Spleen (tissue), 7 donors: Measurements from ENCODE around the gene OR6B1.

Source experiments
- POLR2A ChIP-seq, 3 donors: fragments of 450-650 bp; IDR thresholded peaks; one replicate each; pipeline ENCODE4 v1.5.1; 2017; ENCODE audit warnings: antibody characterized with exemption in 3 of 3, mild to moderate bottlenecking in 1 of 3
- POLR2AphosphoS5 ChIP-seq, 3 donors: sonication (generic); formaldehyde crosslinking; IDR thresholded peaks; one replicate each; pipeline ENCODE4 v1.5.1; 2017; ENCODE audit warnings: antibody characterized with exemption in 3 of 3
- TF ChIP-seq, protein P1 (sequence below), 11 experiments: fragments of 200-600 bp in 7 of 11; fragments of 450-650 bp in 4 of 11; sonication (generic) in 4 of 11; IDR thresholded peaks in 8 of 11; conservative IDR thresholded peaks in 3 of 11; 1 replicate in 7 of 11; 2 replicates in 4 of 11; pipeline versions ENCODE4 v1.4.0 to v1.8.0; 2016 to 2021; ENCODE audit warnings: antibody characterized with exemption in 11 of 11, inconsistent platforms in 4 of 11, mild to moderate bottlenecking in 1 of 11
- donor health status: DM: no; HTN: no; CAD: no; lungs with moderate emphysema.
- donor health status: DM: no; HTN: no; CAD: no.
- donor health status: DM: no; HTN: no; CAD: no.

DNA sequence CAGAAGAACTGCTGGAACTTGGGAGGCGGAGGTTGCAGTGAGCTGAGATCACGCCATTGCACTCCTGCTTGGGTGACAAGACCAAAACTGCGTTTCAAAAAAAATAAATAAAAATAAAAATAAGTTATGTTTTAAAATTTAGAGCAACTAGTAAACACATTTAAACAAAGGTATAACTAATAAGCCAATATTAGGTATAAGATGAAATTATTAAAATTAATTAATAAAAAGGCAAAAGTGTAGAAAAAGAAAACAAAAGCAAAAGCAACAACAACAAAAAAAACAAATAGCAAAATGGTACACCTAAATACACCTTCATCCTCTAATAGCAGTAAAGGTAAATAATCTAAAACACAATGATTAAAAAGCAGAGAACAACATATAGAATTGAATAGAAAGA lies 6.2 kb upstream of the OR6B1 start:
- TF ChIP-seq, protein P1, sequence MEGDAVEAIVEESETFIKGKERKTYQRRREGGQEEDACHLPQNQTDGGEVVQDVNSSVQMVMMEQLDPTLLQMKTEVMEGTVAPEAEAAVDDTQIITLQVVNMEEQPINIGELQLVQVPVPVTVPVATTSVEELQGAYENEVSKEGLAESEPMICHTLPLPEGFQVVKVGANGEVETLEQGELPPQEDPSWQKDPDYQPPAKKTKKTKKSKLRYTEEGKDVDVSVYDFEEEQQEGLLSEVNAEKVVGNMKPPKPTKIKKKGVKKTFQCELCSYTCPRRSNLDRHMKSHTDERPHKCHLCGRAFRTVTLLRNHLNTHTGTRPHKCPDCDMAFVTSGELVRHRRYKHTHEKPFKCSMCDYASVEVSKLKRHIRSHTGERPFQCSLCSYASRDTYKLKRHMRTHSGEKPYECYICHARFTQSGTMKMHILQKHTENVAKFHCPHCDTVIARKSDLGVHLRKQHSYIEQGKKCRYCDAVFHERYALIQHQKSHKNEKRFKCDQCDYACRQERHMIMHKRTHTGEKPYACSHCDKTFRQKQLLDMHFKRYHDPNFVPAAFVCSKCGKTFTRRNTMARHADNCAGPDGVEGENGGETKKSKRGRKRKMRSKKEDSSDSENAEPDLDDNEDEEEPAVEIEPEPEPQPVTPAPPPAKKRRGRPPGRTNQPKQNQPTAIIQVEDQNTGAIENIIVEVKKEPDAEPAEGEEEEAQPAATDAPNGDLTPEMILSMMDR (IDR thresholded peaks at IDR 0.05 in 8 of 11, conservative IDR thresholded peaks at IDR 0.05 in 3 of 11), result no peak
- TF ChIP-seq POLR2AphosphoS5 (IDR thresholded peaks at IDR 0.05) (no peak), POLR2A (IDR thresholded peaks at IDR 0.05) (no peak)
